Body of pancreas (tissue), 4 donors: ENCODE measurements around the gene GOLGA3. TPM values are rescaled to one million over a fixed set of nuclear protein-coding genes. Genes with fewer than 3 reads are reported as not detected.
"Not testable (repeated sequence)": the region's sequence is repeated elsewhere in the genome, so short reads cannot be mapped to it uniquely, and the experiment has no call there.

ENCODE experiments used
- ATAC-seq: fragments of 150-250 bp; one replicate; pipeline ENCODE4 v1.9.1; 2016
- DNase-seq, 4 donors: peaks; one replicate each; pipeline ENCODE4 v3.0.0-alpha.2; 2019
- H3K27ac ChIP-seq, 4 donors: fragments of 200-600 bp; sonication (generic); 1 replicate in 3 of 4; 2 replicates in 1 of 4; pipeline versions ENCODE4 v1.5.1 to v1.6.1; 2016 to 2019; ENCODE audit warnings: mild to moderate bottlenecking in 1 of 4, mixed read lengths in 1 of 4, moderate library complexity in 1 of 4
- H3K27me3 ChIP-seq, 2 donors: fragments of 200-600 bp; sonication (generic); one replicate each; pipeline ENCODE4 v1.6.0; 2016; ENCODE audit warnings: mild to moderate bottlenecking in 1 of 2
- H3K36me3 ChIP-seq, 2 donors: fragments of 200-600 bp; sonication (generic); replicated peaks in 1 of 2; 2 replicates each; pipeline ENCODE4 v1.5.1; 2016; ENCODE audit warnings: low read depth in 2 of 2; ENCODE audit not compliant: insufficient read depth in 1 of 2
- H3K4me1 ChIP-seq: fragments of 200-600 bp; sonication (generic); one replicate; pipeline ENCODE4 v1.6.0; 2016
- H3K4me3 ChIP-seq, 2 donors: fragments of 200-600 bp; sonication (generic); 1 replicate in 1 of 2; 2 replicates in 1 of 2; pipeline ENCODE4 v1.5.1; 2016 to 2019
- H3K9me3 ChIP-seq, 3 donors: fragments of 200-600 bp; sonication (generic); 1 replicate in 2 of 3; 2 replicates in 1 of 3; pipeline ENCODE4 v1.5.1; 2016
- POLR2A ChIP-seq, 3 donors: fragments of 450-650 bp; IDR thresholded peaks; one replicate each; pipeline ENCODE4 v1.6.1; 2016; ENCODE audit warnings: antibody characterized with exemption in 3 of 3, mild to moderate bottlenecking in 2 of 3
- WGBS, 2 donors: methylation state at CpG; one replicate each; pipeline ENCODE4 v1.1.5; 2017; 5-methylcytosine and 5-hydroxymethylcytosine counted together
- intact Hi-C: fragments of 100-400 bp; cut with DNase I; formaldehyde crosslinking; loops from one replicate; pipeline ENCODE4 v1.15.1; 2023
- total RNA-seq, 2 donors: library from RNA; depleted of rRNA; stranded (reverse); fragments of >200 nt; gene quantifications; one replicate each; pipeline ENCODE4 v1.1.0, GENCODE V29; 2016
- TF ChIP-seq, protein P1 (sequence below), 7 experiments: fragments of 450-650 bp in 4 of 7; fragments of 200-600 bp in 3 of 7; sonication (generic) in 3 of 7; IDR thresholded peaks; one replicate each; pipeline ENCODE4 v1.5.1; 2016 to 2019; ENCODE audit warnings: antibody characterized with exemption in 7 of 7

GOLGA3 gene
- total RNA-seq, 2 donors from 2014 or later, result 57.3 to 98.6 TPM

DNA sequence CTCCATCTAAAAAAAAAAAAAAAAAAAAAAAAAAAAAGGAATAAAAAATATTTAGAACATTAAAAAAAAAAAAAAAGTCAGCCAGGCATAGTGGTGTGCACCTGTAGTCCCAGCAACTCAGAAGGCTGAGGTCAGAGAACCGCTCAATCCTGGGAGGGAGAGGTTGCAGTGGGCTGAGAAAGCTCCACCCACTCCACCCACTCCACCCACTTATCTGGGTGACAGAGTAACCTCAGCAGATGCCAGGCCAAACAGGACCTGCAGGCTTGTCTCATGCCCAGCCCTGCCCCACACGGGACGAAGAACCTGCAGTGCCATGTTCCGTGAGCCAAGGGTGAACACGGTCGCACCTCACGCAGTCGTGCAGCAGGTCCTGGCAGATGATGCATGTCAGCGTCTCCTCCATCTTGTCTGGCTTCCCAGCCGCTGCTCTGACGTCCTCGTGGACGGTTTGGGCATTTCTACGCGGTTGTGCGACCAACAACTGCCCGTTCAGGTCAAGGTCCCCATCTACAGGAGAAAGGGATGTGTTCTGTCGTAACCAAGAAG, 30.1 kb upstream of the GOLGA3 start:
- no peak for DNase-seq
- Histone ChIP-seq H3K4me1 (no peaks in the 10 kb centered on the region), H3K4me3 (no peak overlapping the region), H3K9me3 (no peaks in the 10 kb centered on the region), H3K27ac (no peak overlapping the region), H3K36me3 (peaks cover 16 to 49% of the 10 kb centered on the region in 2 donors), H3K27me3 (no peaks in the 10 kb centered on the region)
- TF ChIP-seq, protein P1, sequence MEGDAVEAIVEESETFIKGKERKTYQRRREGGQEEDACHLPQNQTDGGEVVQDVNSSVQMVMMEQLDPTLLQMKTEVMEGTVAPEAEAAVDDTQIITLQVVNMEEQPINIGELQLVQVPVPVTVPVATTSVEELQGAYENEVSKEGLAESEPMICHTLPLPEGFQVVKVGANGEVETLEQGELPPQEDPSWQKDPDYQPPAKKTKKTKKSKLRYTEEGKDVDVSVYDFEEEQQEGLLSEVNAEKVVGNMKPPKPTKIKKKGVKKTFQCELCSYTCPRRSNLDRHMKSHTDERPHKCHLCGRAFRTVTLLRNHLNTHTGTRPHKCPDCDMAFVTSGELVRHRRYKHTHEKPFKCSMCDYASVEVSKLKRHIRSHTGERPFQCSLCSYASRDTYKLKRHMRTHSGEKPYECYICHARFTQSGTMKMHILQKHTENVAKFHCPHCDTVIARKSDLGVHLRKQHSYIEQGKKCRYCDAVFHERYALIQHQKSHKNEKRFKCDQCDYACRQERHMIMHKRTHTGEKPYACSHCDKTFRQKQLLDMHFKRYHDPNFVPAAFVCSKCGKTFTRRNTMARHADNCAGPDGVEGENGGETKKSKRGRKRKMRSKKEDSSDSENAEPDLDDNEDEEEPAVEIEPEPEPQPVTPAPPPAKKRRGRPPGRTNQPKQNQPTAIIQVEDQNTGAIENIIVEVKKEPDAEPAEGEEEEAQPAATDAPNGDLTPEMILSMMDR (IDR thresholded peaks at IDR 0.05), result no peak
- TF ChIP-seq POLR2A (IDR thresholded peaks at IDR 0.05), result no peak
- intact Hi-C loops, result no loop called here
- WGBS, 2 donors, result 83 to 86% methylated on average over 18 of the region's 18 CpGs
- ATAC-seq, result no peak

DNA sequence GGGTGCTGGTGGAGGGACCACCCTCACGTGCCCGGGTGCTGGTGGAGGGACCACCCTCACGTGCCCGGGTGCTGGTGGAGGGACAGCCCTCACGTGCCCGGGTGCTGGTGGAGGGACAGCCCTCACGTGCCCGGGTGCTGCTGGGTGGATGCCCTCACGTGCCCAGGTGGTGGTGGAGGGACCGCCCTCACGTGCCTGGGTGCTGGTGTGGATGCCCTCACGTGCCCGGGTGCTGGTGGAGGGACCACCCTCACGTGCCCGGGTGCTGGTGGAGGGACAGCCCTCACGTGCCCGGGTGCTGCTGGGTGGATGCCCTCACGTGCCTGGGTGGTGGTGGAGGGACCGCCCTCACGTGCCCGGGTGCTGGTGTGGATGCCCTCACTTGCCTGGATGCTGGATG, 28.4 kb upstream of the GOLGA3 start:
- intact Hi-C loops, result not testable (repeated sequence)
- 87 to 95% methylated on average over 3 to 20 of the region's 21 CpGs for WGBS, 2 donors

DNA sequence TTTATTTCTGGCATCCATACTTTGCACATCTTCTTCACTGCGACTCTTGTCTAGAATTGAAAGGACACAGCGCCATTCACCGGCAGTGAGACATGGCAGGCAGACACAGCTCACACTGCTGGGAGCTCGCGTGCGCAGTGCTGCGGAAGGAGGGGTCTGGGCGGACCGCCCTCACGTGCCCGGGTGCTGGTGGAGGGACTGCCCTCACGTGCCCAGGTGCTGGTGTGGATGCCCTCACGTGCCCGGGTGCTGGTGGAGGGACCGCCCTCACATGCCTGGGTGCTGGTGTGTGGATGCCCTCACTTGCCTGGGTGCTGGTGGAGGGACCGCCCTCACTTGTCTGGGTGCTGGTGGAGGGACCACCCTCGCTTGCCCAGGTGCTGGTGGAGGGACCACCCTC, 27.9 kb upstream of the GOLGA3 start:
- no peak overlapping the region for H3K27ac ChIP-seq
- H3K4me3 ChIP-seq, result no peak overlapping the region
- no peak for ATAC-seq
- WGBS, 2 donors, result 92 to 97% methylated on average over 12 to 15 of the region's 17 CpGs
- no peaks in the 10 kb centered on the region for H3K9me3 ChIP-seq
- intact Hi-C loops, result no loop called here
- TF ChIP-seq, protein P1 (IDR thresholded peaks at IDR 0.05), result no peak
- no peak for TF ChIP-seq POLR2A (IDR thresholded peaks at IDR 0.05)
- peaks cover 20 to 60% of the 10 kb centered on the region in 2 donors for H3K36me3 ChIP-seq
- no peaks in the 10 kb centered on the region for H3K27me3 ChIP-seq
- H3K4me1 ChIP-seq, result no peaks in the 10 kb centered on the region
- DNase-seq, result no peak

More for the DNA sequence above, 28.4 kb upstream of the GOLGA3 start:
- not testable (repeated sequence) for H3K27ac ChIP-seq, H3K27me3 ChIP-seq, H3K9me3 ChIP-seq, H3K4me3 ChIP-seq, ATAC-seq, H3K4me1 ChIP-seq, DNase-seq
- H3K36me3 ChIP-seq, result peaks cover 20 to 62% of the 10 kb centered on the region in 2 donors

DNA sequence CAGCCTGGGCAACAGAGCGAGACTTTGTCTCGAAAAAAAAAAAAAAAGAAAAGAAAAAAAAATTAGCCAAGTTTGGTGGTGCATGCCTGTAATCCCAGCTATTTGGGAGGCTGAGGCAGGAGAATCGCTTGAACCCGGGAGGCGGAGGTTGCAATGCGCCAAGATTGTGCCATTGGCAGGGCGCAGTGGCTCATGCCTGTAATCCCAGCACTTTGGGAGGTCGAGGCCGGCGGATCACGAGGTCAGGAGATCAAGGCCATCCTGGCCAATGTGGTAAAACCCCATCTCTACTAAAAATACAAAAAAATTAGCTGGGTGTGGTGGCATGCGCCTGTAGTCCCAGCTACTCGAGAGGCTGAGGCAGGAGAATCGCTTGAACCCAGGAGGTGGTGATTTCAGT, 26.5 kb upstream of the GOLGA3 start:
- H3K27ac ChIP-seq, DNase-seq, H3K4me1 ChIP-seq, H3K9me3 ChIP-seq, H3K27me3 ChIP-seq, intact Hi-C loops, H3K4me3 ChIP-seq, ATAC-seq: not testable (repeated sequence)
- H3K36me3 ChIP-seq, result peaks cover 20 to 59% of the 10 kb centered on the region in 2 donors
- 95% methylated on average over 13 to 14 of the region's 14 CpGs for WGBS, 2 donors

DNA sequence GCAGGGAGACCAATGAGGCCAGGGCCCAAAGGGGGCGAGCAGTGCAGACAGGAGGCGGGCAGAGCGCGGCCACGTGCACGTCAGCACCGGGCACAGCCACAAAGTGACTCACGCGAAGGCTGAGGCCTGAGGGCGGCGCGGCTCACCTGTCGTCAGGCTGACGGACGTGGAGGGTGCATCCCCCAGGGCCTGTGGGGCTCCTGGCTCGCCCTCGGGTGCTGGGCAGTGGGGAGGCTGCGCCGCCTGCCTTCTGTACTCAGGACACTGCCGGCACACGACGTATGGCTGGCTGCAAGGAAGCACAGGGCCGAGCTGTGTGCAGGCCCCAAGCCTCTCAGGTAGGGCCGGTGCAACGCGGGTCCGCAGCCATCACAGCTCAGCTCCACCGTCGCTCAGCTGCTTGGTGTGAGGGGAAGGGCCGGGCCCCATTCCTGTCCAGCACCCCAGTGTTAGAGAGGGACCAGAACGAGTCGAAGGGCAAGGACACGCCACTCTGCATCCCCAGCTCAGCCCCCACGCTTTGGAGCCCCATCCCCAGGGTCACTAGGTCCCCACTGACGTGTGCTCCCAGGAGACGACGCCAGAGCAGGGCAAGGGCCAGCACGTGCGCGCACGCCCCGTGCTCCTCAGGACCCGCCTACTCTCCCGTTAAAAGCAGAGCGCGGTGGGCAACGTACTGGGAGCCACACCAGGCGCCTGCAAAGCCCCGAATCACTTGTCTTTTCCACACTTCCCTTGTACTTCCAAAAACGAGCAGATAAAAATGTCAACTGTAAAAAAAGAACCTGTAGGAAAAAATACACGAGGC, 24.8 kb upstream of the GOLGA3 start:
- H3K9me3 ChIP-seq, result no peaks in the 10 kb centered on the region
- H3K27me3 ChIP-seq, result no peaks in the 10 kb centered on the region
- WGBS, 2 donors, result 91 to 93% methylated on average over 16 to 47 of the region's 51 CpGs
- peaks cover 20 to 56% of the 10 kb centered on the region in 2 donors for H3K36me3 ChIP-seq
- ATAC-seq (no peak), DNase-seq (no peak)
- H3K4me1 ChIP-seq, result no peaks in the 10 kb centered on the region
- TF ChIP-seq, protein P1 (IDR thresholded peaks at IDR 0.05), result no peak
- TF ChIP-seq POLR2A (IDR thresholded peaks at IDR 0.05), result no peak
- intact Hi-C loops, result no loop called here
- no peak overlapping the region for H3K4me3 ChIP-seq
- no peak overlapping the region for H3K27ac ChIP-seq
